Measurements from ENCODE around the gene RPS25.
"Not testable (repeated sequence)": the region's sequence is repeated elsewhere in the genome, so short reads cannot be mapped to it uniquely, and the experiment has no call there.

The RPS25 gene

DNA sequence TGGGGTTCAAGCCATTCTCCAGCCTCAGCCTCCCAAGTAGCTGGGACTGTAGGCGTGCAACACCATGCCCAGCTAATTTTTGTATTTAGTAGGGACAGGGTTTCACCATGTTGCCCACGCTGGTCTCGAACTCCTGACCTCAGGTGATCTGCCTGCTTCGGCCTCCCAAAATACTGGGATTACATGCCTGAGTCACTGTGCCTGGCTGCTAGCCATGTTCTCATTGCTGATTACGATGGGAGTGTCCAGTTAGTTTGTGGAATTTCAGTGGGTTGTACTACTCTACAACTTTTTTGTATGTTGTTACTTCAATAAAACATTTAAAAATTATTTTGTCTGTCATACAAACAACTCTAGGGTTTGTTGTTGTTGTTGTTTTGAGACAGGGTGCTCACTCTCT lies 44.6 kb upstream of the RPS25 start:
- DNase-seq (ENCODE audit: low read depth in 1 of 2, low spot score in 1 of 2), result no peak
- H3K27ac ChIP-seq (replicated peaks), result no peak overlapping the region
- no peaks in the 10 kb centered on the region for H3K27me3 ChIP-seq (ENCODE audit: insufficient read depth, poor library complexity, severe bottlenecking)
- TF ChIP-seq POLR2AphosphoS5 (IDR thresholded peaks at IDR 0.05; ENCODE audit: low read depth) (no peak), SPI1 (IDR thresholded peaks at IDR 0.05; ENCODE audit: borderline replicate concordance, low read depth) (no peak), GABPA (IDR thresholded peaks at IDR 0.05; ENCODE audit: low read depth) (no peak)
- TF ChIP-seq, protein P1, sequence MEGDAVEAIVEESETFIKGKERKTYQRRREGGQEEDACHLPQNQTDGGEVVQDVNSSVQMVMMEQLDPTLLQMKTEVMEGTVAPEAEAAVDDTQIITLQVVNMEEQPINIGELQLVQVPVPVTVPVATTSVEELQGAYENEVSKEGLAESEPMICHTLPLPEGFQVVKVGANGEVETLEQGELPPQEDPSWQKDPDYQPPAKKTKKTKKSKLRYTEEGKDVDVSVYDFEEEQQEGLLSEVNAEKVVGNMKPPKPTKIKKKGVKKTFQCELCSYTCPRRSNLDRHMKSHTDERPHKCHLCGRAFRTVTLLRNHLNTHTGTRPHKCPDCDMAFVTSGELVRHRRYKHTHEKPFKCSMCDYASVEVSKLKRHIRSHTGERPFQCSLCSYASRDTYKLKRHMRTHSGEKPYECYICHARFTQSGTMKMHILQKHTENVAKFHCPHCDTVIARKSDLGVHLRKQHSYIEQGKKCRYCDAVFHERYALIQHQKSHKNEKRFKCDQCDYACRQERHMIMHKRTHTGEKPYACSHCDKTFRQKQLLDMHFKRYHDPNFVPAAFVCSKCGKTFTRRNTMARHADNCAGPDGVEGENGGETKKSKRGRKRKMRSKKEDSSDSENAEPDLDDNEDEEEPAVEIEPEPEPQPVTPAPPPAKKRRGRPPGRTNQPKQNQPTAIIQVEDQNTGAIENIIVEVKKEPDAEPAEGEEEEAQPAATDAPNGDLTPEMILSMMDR (IDR thresholded peaks at IDR 0.05; ENCODE audit: insufficient read depth, low read length), result no peak
- TF ChIP-seq, protein P2, sequence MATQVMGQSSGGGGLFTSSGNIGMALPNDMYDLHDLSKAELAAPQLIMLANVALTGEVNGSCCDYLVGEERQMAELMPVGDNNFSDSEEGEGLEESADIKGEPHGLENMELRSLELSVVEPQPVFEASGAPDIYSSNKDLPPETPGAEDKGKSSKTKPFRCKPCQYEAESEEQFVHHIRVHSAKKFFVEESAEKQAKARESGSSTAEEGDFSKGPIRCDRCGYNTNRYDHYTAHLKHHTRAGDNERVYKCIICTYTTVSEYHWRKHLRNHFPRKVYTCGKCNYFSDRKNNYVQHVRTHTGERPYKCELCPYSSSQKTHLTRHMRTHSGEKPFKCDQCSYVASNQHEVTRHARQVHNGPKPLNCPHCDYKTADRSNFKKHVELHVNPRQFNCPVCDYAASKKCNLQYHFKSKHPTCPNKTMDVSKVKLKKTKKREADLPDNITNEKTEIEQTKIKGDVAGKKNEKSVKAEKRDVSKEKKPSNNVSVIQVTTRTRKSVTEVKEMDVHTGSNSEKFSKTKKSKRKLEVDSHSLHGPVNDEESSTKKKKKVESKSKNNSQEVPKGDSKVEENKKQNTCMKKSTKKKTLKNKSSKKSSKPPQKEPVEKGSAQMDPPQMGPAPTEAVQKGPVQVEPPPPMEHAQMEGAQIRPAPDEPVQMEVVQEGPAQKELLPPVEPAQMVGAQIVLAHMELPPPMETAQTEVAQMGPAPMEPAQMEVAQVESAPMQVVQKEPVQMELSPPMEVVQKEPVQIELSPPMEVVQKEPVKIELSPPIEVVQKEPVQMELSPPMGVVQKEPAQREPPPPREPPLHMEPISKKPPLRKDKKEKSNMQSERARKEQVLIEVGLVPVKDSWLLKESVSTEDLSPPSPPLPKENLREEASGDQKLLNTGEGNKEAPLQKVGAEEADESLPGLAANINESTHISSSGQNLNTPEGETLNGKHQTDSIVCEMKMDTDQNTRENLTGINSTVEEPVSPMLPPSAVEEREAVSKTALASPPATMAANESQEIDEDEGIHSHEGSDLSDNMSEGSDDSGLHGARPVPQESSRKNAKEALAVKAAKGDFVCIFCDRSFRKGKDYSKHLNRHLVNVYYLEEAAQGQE (IDR thresholded peaks at IDR 0.05; ENCODE audit: insufficient replicate concordance, low read depth), result no peak
- no peak overlapping the region for H3K4me3 ChIP-seq (replicated peaks; ENCODE audit: insufficient read depth, low read length)

DNA sequence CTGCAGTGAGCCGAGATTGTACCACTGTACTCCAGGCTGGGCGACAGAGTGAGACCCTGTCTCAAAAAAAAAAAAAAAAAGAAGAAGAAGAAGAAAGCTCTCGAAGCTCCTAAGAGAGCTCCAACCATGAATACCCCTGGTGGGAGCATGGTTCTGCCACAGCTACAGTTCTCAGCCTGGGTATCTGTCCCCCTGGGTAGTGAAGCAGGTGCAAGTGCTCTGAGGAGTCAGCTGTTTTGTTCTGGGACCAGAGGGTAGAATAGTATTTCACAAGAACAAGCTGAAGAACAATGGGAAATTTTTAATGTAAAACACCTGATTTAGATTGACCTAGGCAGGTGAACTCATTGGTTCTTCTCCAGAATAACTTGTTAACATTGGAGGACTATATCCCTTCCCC lies 43.1 kb upstream of the RPS25 start:
- no peak overlapping the region for H3K4me3 ChIP-seq (replicated peaks; ENCODE audit: insufficient read depth, low read length)

DNA sequence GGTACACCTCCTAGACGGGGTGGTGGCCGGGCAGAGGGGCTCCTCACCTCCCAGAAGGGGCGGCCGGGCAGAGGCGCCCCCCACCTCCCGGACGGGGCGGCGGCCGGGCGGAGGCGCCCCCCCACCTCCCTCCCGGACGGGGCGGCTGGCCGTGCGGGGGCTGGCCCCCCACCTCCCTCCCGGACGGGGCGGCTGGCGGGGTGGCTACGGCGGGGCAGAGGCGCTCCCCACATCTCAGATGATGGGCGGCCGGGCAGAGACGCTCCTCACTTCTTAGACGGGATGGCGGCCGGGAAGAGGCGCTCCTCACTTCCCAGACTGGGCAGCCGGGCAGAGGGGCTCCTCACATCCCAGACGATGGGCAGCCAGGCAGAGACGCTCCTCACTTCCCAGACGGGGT lies 41.0 kb upstream of the RPS25 start:
- H3K27me3 ChIP-seq (ENCODE audit: insufficient read depth, poor library complexity, severe bottlenecking), result not testable (repeated sequence)

More for the DNA sequence above, 43.1 kb upstream of the RPS25 start:
- Histone ChIP-seq H3K27me3 (ENCODE audit: insufficient read depth, poor library complexity, severe bottlenecking) (no peaks in the 10 kb centered on the region), H3K27ac (replicated peaks) (no peak overlapping the region)
- no peak for DNase-seq (ENCODE audit: low read depth in 1 of 2, low spot score in 1 of 2)
- TF ChIP-seq POLR2AphosphoS5 (IDR thresholded peaks at IDR 0.05; ENCODE audit: low read depth) (no peak), SPI1 (IDR thresholded peaks at IDR 0.05; ENCODE audit: borderline replicate concordance, low read depth) (no peak), GABPA (IDR thresholded peaks at IDR 0.05; ENCODE audit: low read depth) (no peak)
- TF ChIP-seq, protein P1 (IDR thresholded peaks at IDR 0.05; ENCODE audit: insufficient read depth, low read length), result no peak
- TF ChIP-seq, protein P2 (IDR thresholded peaks at IDR 0.05; ENCODE audit: insufficient replicate concordance, low read depth), result no peak

DNA sequence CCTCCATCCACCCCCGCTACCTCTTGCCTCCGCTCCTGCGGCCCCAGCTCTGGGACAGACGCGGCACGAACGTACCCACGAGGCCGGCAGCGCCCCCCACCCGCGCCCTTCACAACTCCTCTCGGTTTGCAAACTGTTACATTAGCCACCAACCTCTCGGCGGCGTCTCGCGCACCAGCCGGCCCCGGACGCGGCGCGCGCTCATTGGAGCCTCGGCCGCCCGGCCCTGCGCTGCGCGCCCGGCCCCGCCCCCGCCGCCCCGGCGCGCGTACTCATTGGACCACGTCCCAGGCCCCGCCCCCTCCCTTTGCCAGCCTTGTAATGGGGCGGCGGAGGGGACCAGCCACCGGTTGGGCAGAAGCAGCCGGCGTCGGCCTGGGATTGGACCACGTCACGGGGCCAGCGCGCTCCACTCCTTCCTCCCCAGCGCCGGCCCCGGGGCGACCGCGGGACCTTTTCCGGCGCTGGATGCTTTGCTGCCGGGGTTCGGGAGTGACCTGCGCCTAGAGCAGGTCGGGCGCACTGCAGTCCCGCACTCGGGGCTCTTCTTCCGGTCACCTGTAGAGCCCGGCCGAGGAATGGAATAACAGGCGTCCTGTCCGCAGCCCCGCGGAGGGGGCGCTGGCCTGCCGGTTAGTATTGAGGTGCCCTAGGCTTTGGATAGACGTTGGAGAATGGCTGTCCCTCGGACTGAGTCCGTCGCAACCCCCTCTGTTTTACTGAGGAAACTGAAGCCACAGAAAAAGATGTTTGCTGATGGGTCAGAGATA lies 39.0 kb upstream of the RPS25 start, which contains the start of gene HYOU1:
Gene HYOU1, minus strand, starts transcription at position 206 of the 770 bp plus-strand sequence. CDS start 1,045 bp downstream, outside the sequence.
- no peaks in the 10 kb centered on the region for H3K27me3 ChIP-seq (ENCODE audit: insufficient read depth, poor library complexity, severe bottlenecking)
- TF ChIP-seq, protein P2 (IDR thresholded peaks at IDR 0.05; ENCODE audit: insufficient replicate concordance, low read depth), result peak; percentile 41
- TF ChIP-seq SPI1 (IDR thresholded peaks at IDR 0.05; ENCODE audit: borderline replicate concordance, low read depth) (no peak), GABPA (IDR thresholded peaks at IDR 0.05; ENCODE audit: low read depth) (peak; percentile 34; the same call in 1 of the 2 replicates), POLR2AphosphoS5 (IDR thresholded peaks at IDR 0.05; ENCODE audit: low read depth) (peak; percentile 82)
- TF ChIP-seq, protein P1 (IDR thresholded peaks at IDR 0.05; ENCODE audit: insufficient read depth, low read length), result no peak
- H3K4me3 ChIP-seq (replicated peaks; ENCODE audit: insufficient read depth, low read length), result peak within 1 kb of the TSS; percentile 92

More for the DNA sequence above, 41.0 kb upstream of the RPS25 start:
- not testable (repeated sequence) for DNase-seq (ENCODE audit: low read depth in 1 of 2, low spot score in 1 of 2); H3K4me3 ChIP-seq (replicated peaks; ENCODE audit: insufficient read depth, low read length); H3K27ac ChIP-seq (replicated peaks)

More for the DNA sequence above, 39.0 kb upstream of the RPS25 start, which contains the start of gene HYOU1:
- DNase-seq (ENCODE audit: low read depth in 1 of 2, low spot score in 1 of 2), result peak; percentile 95 to 98
- peak within 1 kb of the TSS; percentile 80 for H3K27ac ChIP-seq (replicated peaks)
